PC-9 (cell line): ENCODE measurements around the gene LY6G5B. TPM values are rescaled to one million over a fixed set of nuclear protein-coding genes. Genes with fewer than 3 reads are reported as not detected.

Experiments
- BruUV-seq: library from RNA; stranded (reverse); fragments of 400-500 nt; replicated peaks from 2 replicates; lab custom pipeline; 2021; lab: Mats Ljungman, UMichigan
- CTCF ChIA-PET: fragments of 300-600 bp; sonication (Branson Sonifier 250); formaldehyde crosslinking; loops from one replicate; lab custom pipeline; 2022; ENCODE audit warnings: antibody characterized with exemption; lab: Charles Lee
- POLR2A ChIA-PET: fragments of 300-600 bp; sonication (Branson Sonifier 250); formaldehyde crosslinking; loops from one replicate; lab custom pipeline; 2022; ENCODE audit warnings: antibody characterized with exemption; ENCODE audit not compliant: unreplicated experiment; lab: Charles Lee
- DNase-seq, 2 experiments: peaks; one replicate each; pipeline versions ENCODE4 v3.0.0 to v3.0.0-alpha.2; 2015 to 2022; ENCODE audit warnings: mixed read lengths in 1 of 2
- H2AFZ ChIP-seq: fragments of 200-600 bp; sonication (generic); 2 replicates; pipeline ENCODE4 v1.8.1; 2017; ENCODE audit warnings: antibody characterized with exemption
- H3F3A ChIP-seq: fragments of 200-600 bp; sonication (generic); 2 replicates; pipeline ENCODE4 v1.8.1; 2017; ENCODE audit warnings: antibody characterized with exemption, mild to moderate bottlenecking, low read depth; ENCODE audit not compliant: insufficient read depth
- H3K27ac ChIP-seq: fragments of 200-600 bp; sonication (generic); 2 replicates; pipeline ENCODE4 v1.6.1; 2016; ENCODE audit warnings: mixed run types
- H3K27me3 ChIP-seq: fragments of 200-600 bp; sonication (generic); 2 replicates; pipeline ENCODE4 v1.6.1; 2016; ENCODE audit warnings: low read depth, mixed run types; ENCODE audit not compliant: insufficient read depth
- H3K36me3 ChIP-seq: fragments of 200-600 bp; sonication (generic); 2 replicates; pipeline ENCODE4 v1.6.1; 2016; ENCODE audit warnings: low read depth, mixed run types
- H3K4me1 ChIP-seq: fragments of 200-600 bp; sonication (generic); replicated peaks from 2 replicates; pipeline ENCODE4 v1.6.1; 2016; ENCODE audit warnings: mixed run types; ENCODE audit not compliant: insufficient read depth
- H3K4me2 ChIP-seq: fragments of 200-600 bp; sonication (generic); 2 replicates; pipeline ENCODE4 v1.6.1; 2017; ENCODE audit warnings: mixed run types
- H3K4me3 ChIP-seq: fragments of 200-600 bp; sonication (generic); 2 replicates; pipeline ENCODE4 v1.6.1; 2016; ENCODE audit warnings: mixed run types
- H3K79me2 ChIP-seq: fragments of 200-600 bp; sonication (generic); 2 replicates; pipeline ENCODE4 v1.6.1; 2017; ENCODE audit warnings: low read depth, mixed run types
- H3K9me2 ChIP-seq: fragments of 200-600 bp; sonication (generic); 2 replicates; pipeline ENCODE4 v1.8.1; 2017; ENCODE audit warnings: mild to moderate bottlenecking; ENCODE audit not compliant: insufficient read depth
- H3K9me3 ChIP-seq: fragments of 200-600 bp; sonication (generic); 2 replicates; pipeline ENCODE4 v1.8.1; 2016; ENCODE audit warnings: low read depth; ENCODE audit not compliant: insufficient read depth
- H4K20me1 ChIP-seq: fragments of 200-600 bp; sonication (generic); 2 replicates; pipeline ENCODE4 v1.8.1; 2017; ENCODE audit not compliant: insufficient read depth
- CTCF ChIP-seq: fragments of 200-600 bp; sonication (generic); conservative IDR thresholded peaks from 2 replicates; pipeline ENCODE4 v1.6.1; 2017; ENCODE audit warnings: mixed run types, antibody characterized with exemption, mild to moderate bottlenecking, moderate library complexity
- EZH2 ChIP-seq: fragments of 200-600 bp; sonication (generic); IDR thresholded peaks from 2 replicates; pipeline ENCODE4 v1.8.0; 2017; ENCODE audit warnings: antibody characterized with exemption, low read depth
- intact Hi-C: fragments of 100-400 bp; cut with micrococcal nuclease; formaldehyde crosslinking; loops from one replicate; pipeline ENCODE4 v1.10.0; 2022; ENCODE audit not compliant: unreplicated experiment
- total RNA-seq: library from RNA; stranded (reverse); gene quantifications from 2 replicates; pipeline ENCODE4 v1.2.3, GENCODE V29; 2021

The LY6G5B gene
- total RNA-seq, 1 experiment from 2014 or later: 24.0 TPM

GRCh38 chr6:31683591-31683990, 13.8 kb downstream of the LY6G5B start:
- H3K27me3 ChIP-seq: no peaks in the 10 kb centered on the region
- H3K27ac ChIP-seq: no peak overlapping the region
- no peaks in the 10 kb centered on the region for H3K79me2 ChIP-seq
- H3K9me3 ChIP-seq: no peaks in the 10 kb centered on the region
- BruUV-seq: no TSS peak
- H2AFZ ChIP-seq: no peak overlapping the region
- peaks cover 17% of the 10 kb centered on the region for H3K4me1 ChIP-seq
- no peaks in the 10 kb centered on the region for H3K9me2 ChIP-seq
- peaks cover 16% of the 10 kb centered on the region for H3F3A ChIP-seq
- H3K4me3 ChIP-seq: no peak overlapping the region
- no peaks in the 10 kb centered on the region for H3K36me3 ChIP-seq
- no peak overlapping the region for H3K4me2 ChIP-seq
- intact Hi-C loops: loop anchor here (5.0 to 10.0 kb wide), 2 partner anchors 191 to 214 kb away; partner anchors contain the start of genes EHMT2 and SLC44A4
- CTCF ChIA-PET: interaction anchor here (0.5 kb wide), 1 partner anchor 513 kb away, joined by 5 read pairs; no protein-coding TSS in a partner anchor
- H4K20me1 ChIP-seq: no peaks in the 10 kb centered on the region
- POLR2A ChIA-PET: no interaction called here
- TF ChIP-seq EZH2: no peak
- TF ChIP-seq CTCF: no peak
- no peak for DNase-seq

GRCh38 chr6:31686483-31686882, 16.7 kb downstream of the LY6G5B start:
- H3K27ac ChIP-seq: no peak overlapping the region
- no peaks in the 10 kb centered on the region for H4K20me1 ChIP-seq
- H3K9me3 ChIP-seq: no peaks in the 10 kb centered on the region
- H3K9me2 ChIP-seq: no peaks in the 10 kb centered on the region
- H3K36me3 ChIP-seq: no peaks in the 10 kb centered on the region
- TF ChIP-seq CTCF (no peak), EZH2 (no peak)
- H2AFZ ChIP-seq: no peak overlapping the region
- no peak overlapping the region for H3K4me3 ChIP-seq
- no peak overlapping the region for H3K4me2 ChIP-seq
- peaks cover 7% of the 10 kb centered on the region for H3K4me1 ChIP-seq
- H3K79me2 ChIP-seq: no peaks in the 10 kb centered on the region
- peaks cover 9% of the 10 kb centered on the region for H3F3A ChIP-seq
- ChIA-PET POLR2A (no interaction called here), CTCF (no interaction called here)
- BruUV-seq: no TSS peak
- H3K27me3 ChIP-seq: no peaks in the 10 kb centered on the region
- intact Hi-C loops: loop anchor here (10.0 kb wide), 1 partner anchor 188 kb away; the partner anchor contains the start of gene SLC44A4
- DNase-seq: no peak

GRCh38 chr6:31687321-31687720, 17.5 kb downstream of the LY6G5B start:
- H3K36me3 ChIP-seq: no peaks in the 10 kb centered on the region
- no peaks in the 10 kb centered on the region for H4K20me1 ChIP-seq
- no peak overlapping the region for H2AFZ ChIP-seq
- no peaks in the 10 kb centered on the region for H3K9me3 ChIP-seq
- no peak for TF ChIP-seq CTCF
- no peak for TF ChIP-seq EZH2
- ChIA-PET POLR2A (no interaction called here), CTCF (interaction anchor here (1.0 kb wide), 1 partner anchor 51 kb away, joined by 3 read pairs; no protein-coding TSS in a partner anchor)
- no peak for DNase-seq
- peaks cover under 1% of the 10 kb centered on the region; the same call in 1 of the 2 replicates for H3F3A ChIP-seq
- H3K27ac ChIP-seq: no peak overlapping the region
- no peak overlapping the region for H3K4me3 ChIP-seq
- no peaks in the 10 kb centered on the region for H3K9me2 ChIP-seq
- intact Hi-C loops: loop anchor here (10.0 kb wide), 1 partner anchor 187 kb away; the partner anchor contains the start of gene SLC44A4
- no peaks in the 10 kb centered on the region for H3K27me3 ChIP-seq
- no peak overlapping the region for H3K4me2 ChIP-seq
- H3K79me2 ChIP-seq: no peaks in the 10 kb centered on the region
- H3K4me1 ChIP-seq: no peaks in the 10 kb centered on the region; the same call in 1 of the 2 replicates
- BruUV-seq: no TSS peak
